Stimulated activated CD4-positive, alpha-beta T cell treated with anti-CD3 and anti-CD28 coated beads, Interleukin-2, amount 100 ng/mL, for 4 hours (primary cell): ENCODE measurements around the gene TRMT2B.
"Not testable (repeated sequence)": the region's sequence is repeated elsewhere in the genome, so short reads cannot be mapped to it uniquely, and the experiment has no call there.

ENCODE experiments used
- DNase-seq: peaks from one replicate; pipeline ENCODE4 v3.0.0-alpha.2; 2020; ENCODE audit warnings: low read depth

Gene TRMT2B

GRCh38 chrX:100999451-100999850 is 52.5 kb downstream of the TRMT2B start:
- no peak for DNase-seq

- no peak for DNase-seq
Observed at GRCh38 chrX:100995469-100995868, 56.4 kb downstream of the TRMT2B start.

- DNase-seq: no peak
Observed at GRCh38 chrX:100994352-100995281, 57.3 kb downstream of the TRMT2B start.

GRCh38 chrX:100990139-100990538 is 61.8 kb downstream of the TRMT2B start:
- no peak for DNase-seq

GRCh38 chrX:100984818-100985217 is 67.1 kb downstream of the TRMT2B start:
- no peak for DNase-seq

- DNase-seq: not testable (repeated sequence)
Observed at GRCh38 chrX:100981498-100981845, 70.4 kb downstream of the TRMT2B start.

- DNase-seq: no peak
Observed at GRCh38 chrX:100980608-100981497, 71.1 kb downstream of the TRMT2B start.

- DNase-seq: no peak
Observed at GRCh38 chrX:100979881-100980607, 71.9 kb downstream of the TRMT2B start.

- DNase-seq: no peak
Observed at GRCh38 chrX:100976211-100976610, 75.7 kb downstream of the TRMT2B start.

- DNase-seq: no peak
Observed at GRCh38 chrX:100975212-100975611, 76.7 kb downstream of the TRMT2B start.

- DNase-seq: no peak
Observed at GRCh38 chrX:100973411-100973810, 78.5 kb downstream of the TRMT2B start.

GRCh38 chrX:100969936-100970335 is 82.0 kb downstream of the TRMT2B start:
- DNase-seq: no peak

GRCh38 chrX:100969408-100969807 is 82.5 kb downstream of the TRMT2B start, which contains the start of gene ARL13A:
Gene ARL13A (plus strand): TSS chrX:100969708. CDS start chrX:100973690, 3,982 bp downstream.
- DNase-seq: no peak

GRCh38 chrX:100964362-100964761 is 87.5 kb downstream of the TRMT2B start:
- no peak for DNase-seq

- DNase-seq: no peak
Observed at GRCh38 chrX:100962811-100963210, 89.1 kb downstream of the TRMT2B start.
